WTC11 (cell line): ENCODE data around the gene PLEKHG5.

Experiments
- CREB1 ChIP-seq: sonication (generic); formaldehyde crosslinking; IDR thresholded peaks from 2 replicates; pipeline ENCODE4 v1.8.0; 2023; ENCODE audit warnings: mild to moderate bottlenecking, missing genetic modification reagents
- CTCF ChIP-seq: fragments of 200-600 bp; IDR thresholded peaks from 2 replicates; pipeline ENCODE4 v1.8.0; 2022; ENCODE audit warnings: antibody characterized with exemption
- TP53 ChIP-seq: sonication (generic); formaldehyde crosslinking; IDR thresholded peaks from 2 replicates; pipeline ENCODE4 v1.8.1; 2023; ENCODE audit warnings: mild to moderate bottlenecking, missing genetic modification reagents

GRCh38 chr1:6426277-6426971, 65.0 kb downstream of the PLEKHG5 start:
- TF ChIP-seq CTCF (no peak), TP53 (no peak), CREB1 (no peak)
